ELF-1 (cell line): Measurements from ENCODE around the gene CRYBB3.
A peak's percentile ranks its signal among the peaks of the same experiment; 100 is the strongest.

Experiments
- DNase-seq: peaks from one replicate; pipeline ENCODE4 v3.0.0-alpha.2; 2016; ENCODE audit warnings: low read depth, low spot score

The CRYBB3 gene

GRCh38 chr22:25199731-25200520, at the start of gene CRYBB3:
CRYBB3 (plus strand) TSS chr22:25199858; CDS start chr22:25201397, 1,539 bp downstream.
- DNase-seq, result peak; percentile 8

GRCh38 chr22:25153961-25154666, 45.5 kb upstream of the CRYBB3 start:
- DNase-seq, result peak; percentile 89

- DNase-seq, result no peak
Measured at GRCh38 chr22:25154667-25154999, 45.0 kb upstream of the CRYBB3 start.

- no peak for DNase-seq
Measured at GRCh38 chr22:25156736-25157135, 42.9 kb upstream of the CRYBB3 start.

- no peak for DNase-seq
Measured at GRCh38 chr22:25159028-25159427, 40.6 kb upstream of the CRYBB3 start.

- no peak for DNase-seq
Measured at GRCh38 chr22:25160120-25160996, 39.3 kb upstream of the CRYBB3 start.

GRCh38 chr22:25161017-25161915, 38.4 kb upstream of the CRYBB3 start:
- no peak for DNase-seq

GRCh38 chr22:25161916-25162530, 37.6 kb upstream of the CRYBB3 start:
- DNase-seq, result no peak

GRCh38 chr22:25162561-25162960, 37.1 kb upstream of the CRYBB3 start:
- no peak for DNase-seq

- DNase-seq, result no peak
Measured at GRCh38 chr22:25165785-25166184, 33.9 kb upstream of the CRYBB3 start.

- peak; percentile 28 for DNase-seq
Measured at GRCh38 chr22:25166266-25167040, 33.2 kb upstream of the CRYBB3 start.

- DNase-seq, result no peak
Measured at GRCh38 chr22:25167082-25167481, 32.6 kb upstream of the CRYBB3 start.

GRCh38 chr22:25167834-25168601, 31.6 kb upstream of the CRYBB3 start:
- DNase-seq, result no peak

- no peak for DNase-seq
Measured at GRCh38 chr22:25169278-25170031, 30.2 kb upstream of the CRYBB3 start.

GRCh38 chr22:25170426-25170980, 29.2 kb upstream of the CRYBB3 start:
- DNase-seq, result no peak

- peak; percentile 14 for DNase-seq
Measured at GRCh38 chr22:25172153-25172552, 27.5 kb upstream of the CRYBB3 start.

GRCh38 chr22:25174156-25174887, 25.3 kb upstream of the CRYBB3 start:
- no peak for DNase-seq
